Measurements from ENCODE around the gene TLR8.

DNA sequence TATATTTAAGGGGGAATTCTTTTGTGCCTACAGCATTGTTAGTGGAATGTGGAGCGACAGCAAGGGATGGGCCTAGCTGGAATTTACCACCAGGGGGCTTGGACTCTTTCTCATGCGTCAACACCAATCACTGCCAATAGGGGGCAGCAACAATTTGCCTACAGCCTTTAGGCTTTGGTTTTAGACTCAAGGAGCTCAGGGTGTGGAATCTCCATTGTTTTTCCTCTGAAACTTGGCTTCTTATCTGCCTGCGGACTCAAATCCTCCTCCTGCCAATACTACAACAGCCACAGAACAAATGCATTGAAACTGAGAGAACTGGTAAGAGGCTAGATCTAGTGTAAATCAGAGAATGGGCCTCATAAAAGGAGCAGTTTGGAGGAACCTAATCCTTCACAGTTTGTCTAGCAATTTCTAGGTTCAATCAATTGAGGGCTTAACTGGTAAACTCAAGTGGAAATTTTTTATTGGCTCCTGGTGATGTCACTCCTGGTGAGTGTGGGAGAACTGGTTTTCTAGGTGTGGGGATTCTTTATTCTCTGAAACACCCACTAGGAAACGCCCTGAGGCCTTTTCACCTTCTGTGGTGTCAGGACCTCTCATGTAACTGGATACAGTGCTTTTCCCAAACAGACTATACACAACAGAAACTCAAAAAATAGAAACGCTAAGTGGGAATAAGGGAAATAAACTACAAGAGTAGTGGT lies 40.6 kb downstream of the TLR8 start:
- TF ChIP-seq, protein P1, sequence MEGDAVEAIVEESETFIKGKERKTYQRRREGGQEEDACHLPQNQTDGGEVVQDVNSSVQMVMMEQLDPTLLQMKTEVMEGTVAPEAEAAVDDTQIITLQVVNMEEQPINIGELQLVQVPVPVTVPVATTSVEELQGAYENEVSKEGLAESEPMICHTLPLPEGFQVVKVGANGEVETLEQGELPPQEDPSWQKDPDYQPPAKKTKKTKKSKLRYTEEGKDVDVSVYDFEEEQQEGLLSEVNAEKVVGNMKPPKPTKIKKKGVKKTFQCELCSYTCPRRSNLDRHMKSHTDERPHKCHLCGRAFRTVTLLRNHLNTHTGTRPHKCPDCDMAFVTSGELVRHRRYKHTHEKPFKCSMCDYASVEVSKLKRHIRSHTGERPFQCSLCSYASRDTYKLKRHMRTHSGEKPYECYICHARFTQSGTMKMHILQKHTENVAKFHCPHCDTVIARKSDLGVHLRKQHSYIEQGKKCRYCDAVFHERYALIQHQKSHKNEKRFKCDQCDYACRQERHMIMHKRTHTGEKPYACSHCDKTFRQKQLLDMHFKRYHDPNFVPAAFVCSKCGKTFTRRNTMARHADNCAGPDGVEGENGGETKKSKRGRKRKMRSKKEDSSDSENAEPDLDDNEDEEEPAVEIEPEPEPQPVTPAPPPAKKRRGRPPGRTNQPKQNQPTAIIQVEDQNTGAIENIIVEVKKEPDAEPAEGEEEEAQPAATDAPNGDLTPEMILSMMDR (IDR thresholded peaks at IDR 0.05 in 4 of 5, conservative IDR thresholded peaks at IDR 0.05 in 1 of 5), result peak; percentile 64 to 78 (median 72)
- TF ChIP-seq POLR2A (IDR thresholded peaks at IDR 0.05), result no peak
